Ovary (tissue), 3 donors: ENCODE measurements around the gene SH2D7.

Experiments used
- CTCF ChIP-seq, 3 donors: fragments of 450-650 bp in 2 of 3; fragments of 200-600 bp in 1 of 3; IDR thresholded peaks; one replicate each; pipeline versions ENCODE4 v1.5.1 to v1.8.0; 2016 to 2022; ENCODE audit warnings: antibody characterized with exemption in 3 of 3, mild to moderate bottlenecking in 1 of 3
- EP300 ChIP-seq: sonication (generic); formaldehyde crosslinking; IDR thresholded peaks from one replicate; pipeline ENCODE4 v1.6.1; 2017; ENCODE audit warnings: antibody characterized with exemption
- donor health status: DM: no; HTN: no; CAD: no.

- TF ChIP-seq CTCF (IDR thresholded peaks at IDR 0.05), result no peak
- no peak for TF ChIP-seq EP300
Observed at GRCh38 chr15:78110096-78110495, 17.7 kb downstream of the SH2D7 start.
